ENCODE measurements around the gene KRT83.

- TF ChIP-seq CTCF (conservative IDR thresholded peaks at IDR 0.05; ENCODE audit: low read depth, low read length): no peak
- TF ChIP-seq EZH2 (IDR thresholded peaks at IDR 0.05; ENCODE audit: borderline replicate concordance, low read depth, low read length, poor library complexity, severe bottlenecking): no peak
Observed at GRCh38 chr12:52264435-52264825, 56.8 kb downstream of the KRT83 start.

Measured in A673 (cell line).